HG03135 (cell line): ENCODE measurements around the gene PDE4D.

ENCODE experiments used
- ATAC-seq: cut with Tn5 transposase; IDR thresholded peaks from one replicate; pipeline ENCODE4 v1.9.1; 2021; ENCODE audit warnings: mild to moderate bottlenecking, moderate library complexity; ENCODE audit not compliant: unreplicated experiment

Gene PDE4D

GRCh38 chr5:59275510-59276324 is 617.8 kb downstream of the PDE4D start:
- ATAC-seq, result no peak

- no peak for ATAC-seq
These were observed 618.4 kb downstream of the PDE4D start for GRCh38 chr5:59275170-59275509.

GRCh38 chr5:59274106-59274636 is 619.4 kb downstream of the PDE4D start:
- no peak for ATAC-seq

GRCh38 chr5:59272809-59273427 is 620.6 kb downstream of the PDE4D start:
- ATAC-seq, result no peak

GRCh38 chr5:59268756-59269415 is 624.6 kb downstream of the PDE4D start:
- ATAC-seq, result no peak

DNA sequence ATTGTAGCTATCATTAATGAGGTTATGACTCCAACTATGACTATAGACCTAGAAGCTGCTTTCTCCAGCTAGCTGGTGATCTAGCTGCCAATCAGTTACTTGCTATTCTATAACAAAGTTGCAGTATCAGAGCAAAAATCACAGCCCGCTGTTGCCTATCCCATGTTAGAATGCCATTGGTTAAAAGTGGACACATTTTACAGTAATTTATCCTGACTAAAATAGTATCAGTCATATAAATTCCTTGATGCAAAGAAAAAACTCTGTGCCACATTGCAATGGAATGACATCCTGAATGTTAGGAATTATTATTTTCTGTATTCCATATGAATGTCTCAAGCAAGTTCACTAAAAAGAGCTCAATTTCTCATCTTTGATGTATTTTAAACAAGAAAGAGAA is 626.5 kb downstream of the PDE4D start:
- ATAC-seq, result no peak

DNA sequence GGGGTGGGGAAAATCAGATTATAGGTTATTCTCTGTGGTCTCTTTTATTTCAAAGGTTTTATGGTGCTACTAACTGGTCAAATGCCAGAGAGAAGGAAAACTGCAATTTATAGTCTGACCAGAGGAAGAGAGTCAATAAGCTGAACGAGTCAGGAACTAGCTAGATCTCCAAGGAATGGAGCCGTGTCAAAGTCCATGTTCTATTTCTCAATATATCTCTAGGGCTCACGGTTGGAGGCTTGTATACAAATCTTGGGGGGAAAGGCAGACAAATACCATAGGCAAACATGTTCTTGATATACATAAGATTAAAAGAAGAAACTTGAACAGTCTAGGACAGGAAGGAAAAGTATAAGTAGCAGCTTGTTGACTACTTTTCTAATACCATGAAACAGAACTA is 627.1 kb downstream of the PDE4D start:
- ATAC-seq, result no peak

DNA sequence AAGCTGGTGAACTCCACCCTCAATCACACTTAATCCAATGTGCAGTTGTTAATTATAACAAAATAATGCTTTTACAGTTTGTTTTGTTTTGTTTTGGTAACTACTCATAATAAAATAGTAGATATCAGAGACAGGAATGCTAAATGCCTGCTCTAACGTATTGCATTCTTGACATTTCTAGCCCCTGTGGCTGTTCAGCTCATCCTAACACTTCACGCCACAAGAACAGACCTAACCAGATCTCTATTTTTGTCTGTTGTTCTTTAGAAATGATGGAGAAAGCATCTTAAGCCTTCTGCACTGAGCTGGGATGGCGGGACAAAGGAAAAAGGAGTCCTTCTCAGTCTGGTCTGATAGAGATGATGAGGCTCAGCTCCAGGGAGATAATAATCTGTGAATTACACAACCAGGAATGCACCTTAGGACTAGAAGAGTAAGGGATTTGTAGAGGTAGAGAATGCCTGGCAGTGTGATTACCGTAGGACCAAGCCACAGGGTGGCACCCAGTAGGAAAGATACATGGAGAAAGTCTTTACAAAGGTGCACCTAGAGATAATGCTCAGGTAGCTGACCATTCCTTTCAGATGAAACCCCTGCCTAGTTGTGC is 628.8 kb downstream of the PDE4D start:
- ATAC-seq, result no peak

DNA sequence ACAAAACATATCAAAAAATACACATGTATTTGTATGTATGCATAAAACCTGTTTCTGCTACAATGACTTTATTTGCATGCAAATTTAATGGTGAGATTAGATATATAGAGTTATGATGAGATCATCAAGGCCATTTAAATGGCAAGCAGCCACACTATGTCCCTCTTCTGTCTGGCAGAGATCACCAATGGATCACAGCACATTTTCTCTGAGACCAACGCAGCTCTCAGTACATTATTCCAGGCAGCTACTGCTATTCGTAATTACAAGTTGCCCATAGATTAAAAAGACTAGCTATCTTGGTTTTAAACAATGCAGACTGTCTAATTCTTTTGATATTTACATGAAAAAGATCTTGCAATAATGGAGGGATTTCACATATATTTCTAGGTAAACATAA is 629.5 kb downstream of the PDE4D start:
- ATAC-seq, result no peak

GRCh38 chr5:59261969-59262368 is 631.6 kb downstream of the PDE4D start:
- ATAC-seq, result no peak

GRCh38 chr5:59260973-59261372 is 632.6 kb downstream of the PDE4D start:
- ATAC-seq, result no peak

- no peak for ATAC-seq
These were observed 633.3 kb downstream of the PDE4D start for GRCh38 chr5:59260200-59260599.

DNA sequence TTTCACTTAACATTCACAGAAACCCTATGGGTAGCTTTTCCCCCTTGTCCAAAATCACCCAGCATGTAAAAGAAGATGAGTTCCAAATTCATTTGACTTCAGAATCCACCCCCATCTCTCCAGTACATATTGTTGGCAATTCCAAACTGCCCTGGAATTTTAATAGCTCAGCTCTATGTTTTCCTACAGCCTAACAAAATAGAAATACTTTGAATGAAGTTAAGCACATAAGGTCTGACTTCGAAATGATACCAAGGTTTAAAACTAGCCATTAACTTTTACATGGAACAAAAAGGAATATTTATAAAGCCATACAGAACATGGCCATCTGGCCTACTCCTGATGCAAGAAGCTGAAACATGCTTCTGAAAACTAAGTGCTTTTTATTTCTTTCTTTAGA is 634.3 kb downstream of the PDE4D start:
- ATAC-seq, result no peak

- ATAC-seq, result no peak
These were observed 635.8 kb downstream of the PDE4D start for GRCh38 chr5:59257488-59258400.

GRCh38 chr5:59256331-59256730 is 637.2 kb downstream of the PDE4D start:
- ATAC-seq, result no peak

DNA sequence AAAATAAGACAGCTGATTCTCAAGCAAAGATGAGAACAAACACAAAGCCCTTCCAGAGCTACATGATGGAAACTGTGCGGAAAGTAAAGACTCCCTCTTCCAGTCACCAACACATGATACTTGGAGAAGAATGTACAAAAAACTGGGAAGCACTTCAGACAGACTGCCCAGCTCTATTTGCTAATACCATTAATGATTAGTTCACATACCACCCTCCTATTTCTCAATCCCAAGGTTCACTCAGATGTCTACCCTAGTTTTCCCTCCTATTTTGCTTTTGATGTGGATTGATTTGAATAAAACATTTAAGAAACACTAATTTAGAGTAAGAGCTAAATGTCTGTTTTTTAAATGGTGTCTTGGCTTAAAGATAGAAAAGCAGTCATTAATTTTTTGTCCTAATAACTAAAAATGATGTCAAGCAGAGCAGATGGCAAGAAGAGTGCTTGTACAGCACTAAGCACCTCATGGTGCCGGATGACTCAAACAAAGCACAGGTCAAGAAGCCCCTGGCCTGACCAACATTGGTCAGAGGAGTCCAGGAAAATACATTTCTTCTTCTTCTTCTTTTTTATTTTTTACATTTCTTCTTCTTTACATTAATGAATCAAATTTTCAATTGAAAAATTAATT is 639.4 kb downstream of the PDE4D start:
- ATAC-seq, result no peak

- ATAC-seq, result no peak
These were observed 639.9 kb downstream of the PDE4D start for GRCh38 chr5:59253625-59254024.

DNA sequence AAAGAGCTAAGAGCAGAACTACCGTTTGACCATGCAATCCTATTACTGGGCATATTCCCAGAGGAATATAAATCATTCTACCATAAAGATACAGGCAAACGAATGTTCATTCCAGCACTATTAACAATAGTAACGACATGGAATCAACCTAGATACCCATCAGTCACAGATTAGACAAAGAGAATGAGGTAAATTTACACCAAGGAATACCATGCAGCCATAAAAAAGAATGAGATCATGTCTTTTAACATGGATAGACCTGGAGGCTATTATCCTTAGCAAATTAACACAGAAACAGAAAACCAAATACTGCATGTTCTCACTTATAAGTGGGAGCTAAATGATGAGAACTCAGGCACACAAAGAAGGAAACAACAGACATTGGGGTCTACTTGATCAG is 641.9 kb downstream of the PDE4D start:
- no peak for ATAC-seq

DNA sequence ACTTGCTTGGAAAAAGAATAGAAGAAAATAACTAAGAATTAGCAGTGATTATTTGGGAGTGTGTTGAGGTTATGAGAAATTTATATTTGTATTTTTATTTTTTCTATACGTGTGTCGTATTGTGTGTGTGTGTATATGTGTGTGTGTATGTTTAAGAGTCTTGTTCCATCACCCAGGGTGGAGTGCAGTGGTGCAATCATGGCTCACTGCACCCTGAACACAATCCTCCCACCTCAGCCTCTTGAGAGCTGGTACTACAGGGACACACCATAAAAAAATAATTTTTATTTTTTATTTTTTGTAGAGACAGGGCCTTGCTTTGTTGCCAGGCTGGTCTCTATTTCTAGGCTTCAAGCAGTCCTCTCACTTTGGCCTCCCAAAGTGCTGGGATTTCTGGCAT is 643.8 kb downstream of the PDE4D start:
- ATAC-seq, result no peak

GRCh38 chr5:59249160-59249559 is 644.4 kb downstream of the PDE4D start:
- no peak for ATAC-seq
